ENCODE results near the gene ARHGAP24. TPM values are rescaled to one million over a fixed set of nuclear protein-coding genes. Genes with fewer than 3 reads are reported as not detected.

Gene ARHGAP24
- polyA plus RNA-seq, 1 of the 3 experiments (the other 2 are of a cell fraction): 1.4 TPM

GRCh38 chr4:85531560-85532341 lies 56.8 kb downstream of the ARHGAP24 start:
- Histone ChIP-seq H3K79me2 (ENCODE audit: insufficient read depth) (no peaks in the 10 kb centered on the region), H3K27ac (ENCODE audit: low read depth in 2 of 2, low read length in 1 of 2) (no peak overlapping the region), H3K9me3 (no peaks in the 10 kb centered on the region), H3K4me2 (no peak overlapping the region), H3K4me1 (ENCODE audit: control insufficient read depth in 1 of 2, insufficient read depth in 2 of 2, low read depth in 1 of 2, low read length in 1 of 2) (no peaks in the 10 kb centered on the region), H3K9ac (no peak overlapping the region), H3K9me2 (no peaks in the 10 kb centered on the region), H3K4me3 (ENCODE audit: low read depth in 2 of 2, low read length in 1 of 2) (no peak overlapping the region), H3F3A (replicated peaks; ENCODE audit: insufficient read depth) (no peaks in the 10 kb centered on the region), H3K36me3 (replicated peaks in 1 of 2; ENCODE audit: control insufficient read depth in 1 of 2, insufficient read depth in 2 of 2, low read length in 1 of 2) (no peaks in the 10 kb centered on the region), H3K27me3 (ENCODE audit: insufficient read depth) (no peaks in the 10 kb centered on the region), H4K20me1 (ENCODE audit: insufficient read depth) (no peaks in the 10 kb centered on the region), H2AFZ (ENCODE audit: low read depth) (no peak overlapping the region)
- ChIA-PET POLR2A (no interaction called here), CTCF (no interaction called here)
- 39% methylated on average over 1 of the region's 1 CpG for WGBS (ENCODE audit: low lambda C conversion rate)
- no peak for DNase-seq
- TF ChIP-seq RXRA (IDR thresholded peaks at IDR 0.05; ENCODE audit: borderline replicate concordance, low read depth) (no peak), JUND (IDR thresholded peaks at IDR 0.05) (no peak), SMC3 (IDR thresholded peaks at IDR 0.05; ENCODE audit: low read depth, low read length) (no peak)

- CTCF ChIA-PET: no interaction called here
Measured at GRCh38 chr4:85534120-85534519, 59.2 kb downstream of the ARHGAP24 start.

GRCh38 chr4:85543832-85544231 lies 68.9 kb downstream of the ARHGAP24 start:
- Histone ChIP-seq H3K27ac (ENCODE audit: low read depth in 2 of 2, low read length in 1 of 2) (no peak overlapping the region), H3K4me1 (ENCODE audit: control insufficient read depth in 1 of 2, insufficient read depth in 2 of 2, low read depth in 1 of 2, low read length in 1 of 2) (no peaks in the 10 kb centered on the region), H2AFZ (ENCODE audit: low read depth) (no peak overlapping the region), H4K20me1 (ENCODE audit: insufficient read depth) (no peaks in the 10 kb centered on the region), H3K4me3 (ENCODE audit: low read depth in 2 of 2, low read length in 1 of 2) (no peak overlapping the region), H3K27me3 (ENCODE audit: insufficient read depth) (no peaks in the 10 kb centered on the region), H3F3A (replicated peaks; ENCODE audit: insufficient read depth) (no peaks in the 10 kb centered on the region), H3K36me3 (replicated peaks in 1 of 2; ENCODE audit: control insufficient read depth in 1 of 2, insufficient read depth in 2 of 2, low read length in 1 of 2) (no peaks in the 10 kb centered on the region), H3K4me2 (no peak overlapping the region), H3K9me2 (no peaks in the 10 kb centered on the region), H3K9ac (no peak overlapping the region), H3K79me2 (ENCODE audit: insufficient read depth) (no peaks in the 10 kb centered on the region), H3K9me3 (no peaks in the 10 kb centered on the region)
- 62% methylated on average over 1 of the region's 1 CpG for WGBS (ENCODE audit: low lambda C conversion rate)
- ChIA-PET CTCF (interaction anchor here (0.7 to 1.6 kb wide), 4 partner anchors 9 to 204 kb away, joined by 3 to 5 read pairs (median 3); no protein-coding TSS in a partner anchor), POLR2A (no interaction called here)
- no peak for DNase-seq
- TF ChIP-seq CHD2 (IDR thresholded peaks at IDR 0.05; ENCODE audit: low read length, partially characterized antibody): no peak
- no peak for TF ChIP-seq USF2 (IDR thresholded peaks at IDR 0.05; ENCODE audit: borderline replicate concordance, low read depth, low read length)
- no peak for TF ChIP-seq GATA2 (CRISPR knock-in tag; IDR thresholded peaks at IDR 0.05)
- no peak for TF ChIP-seq ELF1 (IDR thresholded peaks at IDR 0.05)
- no peak for TF ChIP-seq SIN3A (IDR thresholded peaks at IDR 0.05; ENCODE audit: borderline replicate concordance, low read depth, low read length)
- TF ChIP-seq GABPA (IDR thresholded peaks at IDR 0.05; ENCODE audit: low read depth): no peak
- no peak for TF ChIP-seq REST (IDR thresholded peaks at IDR 0.05; ENCODE audit: low read depth, low read length)
- no peak for TF ChIP-seq TEAD4 (IDR thresholded peaks at IDR 0.05; ENCODE audit: borderline replicate concordance, insufficient read depth)
- no peak for TF ChIP-seq RFX5 (IDR thresholded peaks at IDR 0.05; ENCODE audit: low read length)
- no peak for TF ChIP-seq JUND (IDR thresholded peaks at IDR 0.05)
- TF ChIP-seq FOXJ3 (CRISPR knock-in tag; IDR thresholded peaks at IDR 0.05): no peak
- TF ChIP-seq NFIC (IDR thresholded peaks at IDR 0.05; ENCODE audit: borderline replicate concordance): no peak

More at GRCh38 chr4:85534120-85534519, 59.2 kb downstream of the ARHGAP24 start:
- WGBS (ENCODE audit: low lambda C conversion rate): 72% methylated on average over 3 of the region's 3 CpGs
- H3F3A ChIP-seq (replicated peaks; ENCODE audit: insufficient read depth): no peaks in the 10 kb centered on the region
- no peak overlapping the region for H3K4me2 ChIP-seq
- no peaks in the 10 kb centered on the region for H3K27me3 ChIP-seq (ENCODE audit: insufficient read depth)
- H3K36me3 ChIP-seq (replicated peaks in 1 of 2; ENCODE audit: control insufficient read depth in 1 of 2, insufficient read depth in 2 of 2, low read length in 1 of 2): no peaks in the 10 kb centered on the region
- no peak for DNase-seq
- H3K4me3 ChIP-seq (ENCODE audit: low read depth in 2 of 2, low read length in 1 of 2): no peak overlapping the region
- H3K4me1 ChIP-seq (ENCODE audit: control insufficient read depth in 1 of 2, insufficient read depth in 2 of 2, low read depth in 1 of 2, low read length in 1 of 2): no peaks in the 10 kb centered on the region
- H3K9me2 ChIP-seq: no peaks in the 10 kb centered on the region
- H3K27ac ChIP-seq (ENCODE audit: low read depth in 2 of 2, low read length in 1 of 2): no peak overlapping the region
- TF ChIP-seq RCOR1 (IDR thresholded peaks at IDR 0.05; ENCODE audit: low read length) (no peak), TAF1 (IDR thresholded peaks at IDR 0.05; ENCODE audit: borderline replicate concordance, low read depth, low read length) (no peak), RXRA (IDR thresholded peaks at IDR 0.05; ENCODE audit: borderline replicate concordance, low read depth) (no peak), RFX5 (IDR thresholded peaks at IDR 0.05; ENCODE audit: low read length) (no peak), ELF1 (IDR thresholded peaks at IDR 0.05) (no peak), SMC3 (IDR thresholded peaks at IDR 0.05; ENCODE audit: low read depth, low read length) (no peak), FOXJ3 (CRISPR knock-in tag; IDR thresholded peaks at IDR 0.05) (no peak), TCF12 (IDR thresholded peaks at IDR 0.05) (no peak), NFIC (IDR thresholded peaks at IDR 0.05; ENCODE audit: borderline replicate concordance) (no peak), MEF2A (IDR thresholded peaks at IDR 0.05; ENCODE audit: borderline replicate concordance, low read depth) (no peak)
- no peaks in the 10 kb centered on the region for H4K20me1 ChIP-seq (ENCODE audit: insufficient read depth)
- H3K9ac ChIP-seq: no peak overlapping the region
- POLR2A ChIA-PET: no interaction called here
- no peaks in the 10 kb centered on the region for H3K79me2 ChIP-seq (ENCODE audit: insufficient read depth)
- no peak overlapping the region for H2AFZ ChIP-seq (ENCODE audit: low read depth)
- H3K9me3 ChIP-seq: no peaks in the 10 kb centered on the region

Measured in SK-N-SH (cell line).